GM12878 (cell line): ENCODE measurements around the gene FUT7. TPM values are rescaled to one million over a fixed set of nuclear protein-coding genes. Genes with fewer than 3 reads are reported as not detected.

Experiments
- ATAC-seq: fragments of 200-7000 bp; cut with Tn5 transposase; 3 replicates; pipeline ENCODE4 v1.9.1; 2020; ENCODE audit warnings: mild to moderate bottlenecking, moderate library complexity
- BruUV-seq: library from RNA; stranded (reverse); fragments of 400-500 nt; replicated peaks from 2 replicates; lab custom pipeline; 2021; lab: Mats Ljungman, UMichigan
- CTCF ChIA-PET: fragments of 300-600 bp; sonication (Branson Sonifier 250); formaldehyde crosslinking; extraction: SDS; loops from one replicate; lab custom pipeline; 2021; ENCODE audit warnings: inconsistent platforms; lab: Yijun Ruan, JAX
- POLR2A ChIA-PET: fragments of 350-600 bp; formaldehyde crosslinking; extraction: SDS; loops from one replicate; lab custom pipeline; 2021; ENCODE audit warnings: inconsistent platforms; lab: Charles Lee
- RAD21 ChIA-PET: fragments of 300-600 bp; sonication (Branson Sonifier 250); formaldehyde crosslinking; loops from one replicate; lab custom pipeline; 2023; ENCODE audit warnings: antibody characterized with exemption; ENCODE audit not compliant: unreplicated experiment; lab: Charles Lee
- SMC1A ChIA-PET: fragments of 300-600 bp; sonication (Branson Sonifier 250); formaldehyde crosslinking; loops from one replicate; lab custom pipeline; 2023; ENCODE audit not compliant: unreplicated experiment, uncharacterized antibody; lab: Charles Lee
- DNase-seq: peaks from one replicate; pipeline ENCODE4 v3.0.0-alpha.2; 2011; ENCODE audit warnings: low read depth, low spot score
- FAIRE-seq: peaks from 3 replicates; lab custom pipeline; 2011; peaks lifted over from hg19 to GRCh38; lab: Jason Lieb, UNC
- H2AFZ ChIP-seq: 2 replicates; pipeline ENCODE4 v1.6.0; 2011; ENCODE audit warnings: low read depth, low read length, control low read depth; ENCODE audit not compliant: control insufficient read depth
- H3K27ac ChIP-seq: 2 replicates; pipeline ENCODE4 v1.5.1; 2011; ENCODE audit warnings: control low read depth; ENCODE audit not compliant: control insufficient read depth, insufficient read depth
- H3K27me3 ChIP-seq, 2 experiments: replicated peaks in 1 of 2; 2 replicates each; pipeline versions ENCODE4 v1.6.0 to v1.6.1; 2011; ENCODE audit warnings: low read length in 1 of 2; ENCODE audit not compliant: control insufficient read depth in 2 of 2, insufficient read depth in 2 of 2
- H3K36me3 ChIP-seq, 2 experiments: 2 replicates each; pipeline ENCODE4 v1.5.1; 2011; ENCODE audit warnings: low read length in 1 of 2; ENCODE audit not compliant: control insufficient read depth in 2 of 2, insufficient read depth in 2 of 2
- H3K4me1 ChIP-seq: 2 replicates; pipeline ENCODE4 v1.6.1; 2011; ENCODE audit warnings: mild to moderate bottlenecking, low read length, moderate library complexity, mixed read lengths; ENCODE audit not compliant: control insufficient read depth, insufficient read depth
- H3K4me2 ChIP-seq: 2 replicates; pipeline ENCODE4 v1.6.0; 2011; ENCODE audit warnings: control low read depth; ENCODE audit not compliant: control insufficient read depth, insufficient read depth
- H3K4me3 ChIP-seq: fragments of 200-600 bp; sonication (generic); 2 replicates; pipeline ENCODE4 v1.5.1; 2016
- H3K79me2 ChIP-seq: 2 replicates; pipeline ENCODE4 v1.6.0; 2011; ENCODE audit warnings: low read length; ENCODE audit not compliant: control insufficient read depth, insufficient read depth
- H3K9ac ChIP-seq: 2 replicates; pipeline ENCODE4 v1.8.0; 2011; ENCODE audit warnings: low read length, control low read depth, mixed read lengths; ENCODE audit not compliant: control insufficient read depth, insufficient read depth
- H3K9me3 ChIP-seq: replicated peaks from 3 replicates; pipeline ENCODE4 v1.5.1; 2011; ENCODE audit warnings: mild to moderate bottlenecking, low read length; ENCODE audit not compliant: control insufficient read depth, insufficient read depth
- H4K20me1 ChIP-seq: 2 replicates; pipeline ENCODE4 v1.6.0; 2011; ENCODE audit not compliant: control insufficient read depth, insufficient read depth
- BACH1 ChIP-seq: fragments of 450-650 bp; IDR thresholded peaks from 2 replicates; pipeline ENCODE4 v1.6.1; 2017; ENCODE audit warnings: mild to moderate bottlenecking, borderline replicate concordance
- CHD2 ChIP-seq: IDR thresholded peaks from 2 replicates; pipeline ENCODE4 v1.6.1; 2011; ENCODE audit warnings: low read depth, low read length, improper control_type of control experiment, borderline replicate concordance
- DPF2 ChIP-seq: fragments of 450-650 bp; IDR thresholded peaks from 2 replicates; pipeline ENCODE4 v1.6.1; 2017; ENCODE audit warnings: mild to moderate bottlenecking
- FOXM1 ChIP-seq: IDR thresholded peaks from 2 replicates; pipeline ENCODE4 v1.6.1; 2012; ENCODE audit warnings: low read depth, mild to moderate bottlenecking, inconsistent platforms, low read length, moderate library complexity
- IKZF1 ChIP-seq: fragments of 450-650 bp; conservative IDR thresholded peaks from 2 replicates; pipeline ENCODE4 v1.6.1; 2017; ENCODE audit warnings: antibody characterized with exemption, mild to moderate bottlenecking
- LARP7 ChIP-seq: fragments of 450-650 bp; IDR thresholded peaks from 2 replicates; pipeline ENCODE4 v1.6.1; 2017; ENCODE audit warnings: mild to moderate bottlenecking
- MYC ChIP-seq: IDR thresholded peaks from 2 replicates; pipeline ENCODE4 v1.6.1; 2011; ENCODE audit warnings: mild to moderate bottlenecking, low read length, moderate library complexity, inconsistent platforms; ENCODE audit not compliant: insufficient read depth, insufficient replicate concordance, insufficient read length, severe bottlenecking
- NFYB ChIP-seq: IDR thresholded peaks from 2 replicates; pipeline ENCODE4 v1.6.1; 2011; ENCODE audit warnings: low read depth, mild to moderate bottlenecking, low read length, improper control_type of control experiment, moderate library complexity; ENCODE audit not compliant: insufficient read depth
- PAX5 ChIP-seq: IDR thresholded peaks from 2 replicates; pipeline ENCODE4 v1.6.1; 2011; ENCODE audit warnings: low read depth, low read length, borderline replicate concordance
- POU2F2 ChIP-seq: IDR thresholded peaks from 3 replicates; pipeline ENCODE4 v1.6.1; 2011; ENCODE audit warnings: low read depth, mild to moderate bottlenecking, low read length, borderline replicate concordance
- RAD51 ChIP-seq: fragments of 450-650 bp; IDR thresholded peaks from 2 replicates; pipeline ENCODE4 v1.6.1; 2016; ENCODE audit warnings: moderate library complexity, mild to moderate bottlenecking, inconsistent platforms
- SIN3A ChIP-seq: IDR thresholded peaks from 2 replicates; pipeline ENCODE4 v1.6.1; 2012; ENCODE audit warnings: low read depth, low read length, improper control_type of control experiment
- SP1 ChIP-seq: IDR thresholded peaks from one replicate; pipeline ENCODE4 v1.6.1; 2011; ENCODE audit warnings: low read depth, low read length
- WGBS: methylation state at CpG from one replicate; pipeline ENCODE4 v1.1.6; 2016; ENCODE audit warnings: low lambda C conversion rate; ENCODE audit not compliant: insufficient replicate concordance, insufficient coverage; ENCODE audit errors: missing lambda C conversion rate; 5-methylcytosine and 5-hydroxymethylcytosine counted together
- in situ Hi-C: fragments of 300-500 bp; cut with MboI; formaldehyde crosslinking; loops from 9 replicates; pipeline ENCODE4 v1.14.3; 2018; ENCODE audit warnings: mixed read lengths
- intact Hi-C: fragments of 100-400 bp; cut with micrococcal nuclease; formaldehyde crosslinking; loops from one replicate; pipeline ENCODE4 v1.14.2; 2022; ENCODE audit not compliant: unreplicated experiment
- polyA plus RNA-seq, 11 experiments: library from polyadenylated mRNA; depleted of rRNA in 4 of 11; unstranded in 6 of 11; stranded (reverse) in 5 of 11; fragments of >200 nt; fragmentation: Nextera tagmentation in 4 of 11; fragmentation: Illumina TruSeq in 1 of 11; extraction: Ambion mirVana in 4 of 11; extraction: Trizol in 1 of 11; gene quantifications; 1 replicate in 1 of 11; 2 replicates in 10 of 11; pipeline versions ENCODE4 v1.2.1 to v1.2.3, GENCODE V29; 2011 to 2016; ENCODE audit warnings: inconsistent platforms in 2 of 11, missing spikeins in 2 of 11, low read depth in 1 of 11
- total RNA-seq, 4 experiments: library from RNA; depleted of rRNA in 3 of 4; stranded (reverse); fragments of >200 nt in 3 of 4; fragmentation: Illumina TruSeq in 1 of 4; extraction: Trizol in 1 of 4; gene quantifications; 2 replicates each; pipeline versions ENCODE4 v1.2.1 to v1.2.3, GENCODE V29; 2013 to 2021
- TF ChIP-seq, protein P1 (sequence below): IDR thresholded peaks from 2 replicates; pipeline ENCODE4 v1.6.1; 2012; ENCODE audit warnings: improper control_type of control experiment, low read depth, low read length; ENCODE audit not compliant: insufficient replicate concordance
- TF ChIP-seq, protein P2 (sequence below): fragments of 450-650 bp; conservative IDR thresholded peaks from 2 replicates; pipeline ENCODE4 v1.6.1; 2017; ENCODE audit warnings: mild to moderate bottlenecking, moderate library complexity

Gene FUT7
- total and polyA plus RNA-seq, 10 of the 15 experiments (the other 5 are each of a cell fraction or from before 2014, with no cell fraction given), result 0.04 to 0.62 (median 0.20) TPM; not detected in 2

- Histone ChIP-seq H3K79me2 (peaks cover 8% of the 10 kb centered on the region), H3K27ac (0 out of 2 replicates have a peak overlapping the region, but pooled peaks have one; percentile 22), H3K36me3 (peaks cover 0 to 5% of the 10 kb centered on the region in 2 experiments; a peak in 3 of 4 replicates), H2AFZ (peak overlapping the region; percentile 11), H3K4me2 (peak overlapping the region; percentile 72), H3K4me3 (peak overlapping the region; percentile 66), H3K9me3 (no peaks in the 10 kb centered on the region), H3K27me3 (no peaks in the 10 kb centered on the region), H4K20me1 (no peaks in the 10 kb centered on the region; the same call in 1 of the 2 replicates), H3K9ac (peak overlapping the region; percentile 68), H3K4me1 (peaks cover 23% of the 10 kb centered on the region)
- TSS peak; percentile 59 for BruUV-seq
- DNase-seq (no peak), FAIRE-seq (no peak), ATAC-seq (peak; percentile 53)
- ChIA-PET RAD21 (interaction anchor here (0.6 to 1.6 kb wide), 4 partner anchors 9 to 31 kb away, joined by 3 to 9 read pairs (median 6); partner anchors contain the start of gene MAN1B1), CTCF (no interaction called here), POLR2A (interaction anchor here (0.5 to 1.8 kb wide), 6 partner anchors 8 to 377 kb away, joined by 3 to 11 read pairs (median 5); partner anchors contain the start of genes MAN1B1 and TUBB4B), SMC1A (interaction anchor here (1.1 to 2.1 kb wide), 2 partner anchors 9 to 10 kb away, joined by 3 to 11 read pairs; partner anchors contain the start of gene MAN1B1)
- intact Hi-C loops, result no loop called here
- in situ Hi-C loops, result no loop called here
- WGBS, result 33% methylated on average over 43 of the region's 76 CpGs
- TF ChIP-seq SP1 (peak; percentile 26), NFYB (no peak), DPF2 (peak; percentile 51; the same call in 1 of the 2 replicates), POU2F2 (no peak), BACH1 (0 out of 2 replicates have a peak, but pooled peaks have one; percentile 25), FOXM1 (no peak), MYC (peak; percentile 2), SIN3A (0 out of 2 replicates have a peak, but pooled peaks have one; percentile 28), CHD2 (0 out of 2 replicates have a peak, but pooled peaks have one; percentile 30), PAX5 (0 out of 2 replicates have a peak, but pooled peaks have one; percentile 21), RAD51 (no peak), LARP7 (0 out of 2 replicates have a peak, but pooled peaks have one; percentile 13), IKZF1 (0 out of 2 replicates have a peak, but pooled peaks have one; percentile 14)
- TF ChIP-seq, protein P1, sequence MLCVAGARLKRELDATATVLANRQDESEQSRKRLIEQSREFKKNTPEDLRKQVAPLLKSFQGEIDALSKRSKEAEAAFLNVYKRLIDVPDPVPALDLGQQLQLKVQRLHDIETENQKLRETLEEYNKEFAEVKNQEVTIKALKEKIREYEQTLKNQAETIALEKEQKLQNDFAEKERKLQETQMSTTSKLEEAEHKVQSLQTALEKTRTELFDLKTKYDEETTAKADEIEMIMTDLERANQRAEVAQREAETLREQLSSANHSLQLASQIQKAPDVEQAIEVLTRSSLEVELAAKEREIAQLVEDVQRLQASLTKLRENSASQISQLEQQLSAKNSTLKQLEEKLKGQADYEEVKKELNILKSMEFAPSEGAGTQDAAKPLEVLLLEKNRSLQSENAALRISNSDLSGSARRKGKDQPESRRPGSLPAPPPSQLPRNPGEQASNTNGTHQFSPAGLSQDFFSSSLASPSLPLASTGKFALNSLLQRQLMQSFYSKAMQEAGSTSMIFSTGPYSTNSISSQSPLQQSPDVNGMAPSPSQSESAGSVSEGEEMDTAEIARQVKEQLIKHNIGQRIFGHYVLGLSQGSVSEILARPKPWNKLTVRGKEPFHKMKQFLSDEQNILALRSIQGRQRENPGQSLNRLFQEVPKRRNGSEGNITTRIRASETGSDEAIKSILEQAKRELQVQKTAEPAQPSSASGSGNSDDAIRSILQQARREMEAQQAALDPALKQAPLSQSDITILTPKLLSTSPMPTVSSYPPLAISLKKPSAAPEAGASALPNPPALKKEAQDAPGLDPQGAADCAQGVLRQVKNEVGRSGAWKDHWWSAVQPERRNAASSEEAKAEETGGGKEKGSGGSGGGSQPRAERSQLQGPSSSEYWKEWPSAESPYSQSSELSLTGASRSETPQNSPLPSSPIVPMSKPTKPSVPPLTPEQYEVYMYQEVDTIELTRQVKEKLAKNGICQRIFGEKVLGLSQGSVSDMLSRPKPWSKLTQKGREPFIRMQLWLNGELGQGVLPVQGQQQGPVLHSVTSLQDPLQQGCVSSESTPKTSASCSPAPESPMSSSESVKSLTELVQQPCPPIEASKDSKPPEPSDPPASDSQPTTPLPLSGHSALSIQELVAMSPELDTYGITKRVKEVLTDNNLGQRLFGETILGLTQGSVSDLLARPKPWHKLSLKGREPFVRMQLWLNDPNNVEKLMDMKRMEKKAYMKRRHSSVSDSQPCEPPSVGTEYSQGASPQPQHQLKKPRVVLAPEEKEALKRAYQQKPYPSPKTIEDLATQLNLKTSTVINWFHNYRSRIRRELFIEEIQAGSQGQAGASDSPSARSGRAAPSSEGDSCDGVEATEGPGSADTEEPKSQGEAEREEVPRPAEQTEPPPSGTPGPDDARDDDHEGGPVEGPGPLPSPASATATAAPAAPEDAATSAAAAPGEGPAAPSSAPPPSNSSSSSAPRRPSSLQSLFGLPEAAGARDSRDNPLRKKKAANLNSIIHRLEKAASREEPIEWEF, result no peak
- TF ChIP-seq, protein P2, sequence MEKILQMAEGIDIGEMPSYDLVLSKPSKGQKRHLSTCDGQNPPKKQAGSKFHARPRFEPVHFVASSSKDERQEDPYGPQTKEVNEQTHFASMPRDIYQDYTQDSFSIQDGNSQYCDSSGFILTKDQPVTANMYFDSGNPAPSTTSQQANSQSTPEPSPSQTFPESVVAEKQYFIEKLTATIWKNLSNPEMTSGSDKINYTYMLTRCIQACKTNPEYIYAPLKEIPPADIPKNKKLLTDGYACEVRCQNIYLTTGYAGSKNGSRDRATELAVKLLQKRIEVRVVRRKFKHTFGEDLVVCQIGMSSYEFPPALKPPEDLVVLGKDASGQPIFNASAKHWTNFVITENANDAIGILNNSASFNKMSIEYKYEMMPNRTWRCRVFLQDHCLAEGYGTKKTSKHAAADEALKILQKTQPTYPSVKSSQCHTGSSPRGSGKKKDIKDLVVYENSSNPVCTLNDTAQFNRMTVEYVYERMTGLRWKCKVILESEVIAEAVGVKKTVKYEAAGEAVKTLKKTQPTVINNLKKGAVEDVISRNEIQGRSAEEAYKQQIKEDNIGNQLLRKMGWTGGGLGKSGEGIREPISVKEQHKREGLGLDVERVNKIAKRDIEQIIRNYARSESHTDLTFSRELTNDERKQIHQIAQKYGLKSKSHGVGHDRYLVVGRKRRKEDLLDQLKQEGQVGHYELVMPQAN, result 0 out of 2 replicates have a peak, but pooled peaks have one; percentile 65
Observed at GRCh38 chr9:137077758-137078693, 46.1 kb upstream of the FUT7 start.
